Hepatocyte (in vitro differentiated cells): ENCODE measurements around the gene AGFG1.

Experiments
- CTCF ChIP-seq: fragments of 200-600 bp; sonication (generic); IDR thresholded peaks from 2 replicates; pipeline ENCODE4 v1.5.1; 2016; ENCODE audit warnings: antibody characterized with exemption, mild to moderate bottlenecking; ENCODE audit not compliant: poor library complexity
- EZH2phosphoT487 ChIP-seq: fragments of 200-600 bp; sonication (generic); IDR thresholded peaks from one replicate; pipeline ENCODE4 v1.6.1; 2018; ENCODE audit warnings: antibody characterized with exemption, mild to moderate bottlenecking, low read depth, moderate library complexity; ENCODE audit not compliant: unreplicated experiment, severe bottlenecking

DNA sequence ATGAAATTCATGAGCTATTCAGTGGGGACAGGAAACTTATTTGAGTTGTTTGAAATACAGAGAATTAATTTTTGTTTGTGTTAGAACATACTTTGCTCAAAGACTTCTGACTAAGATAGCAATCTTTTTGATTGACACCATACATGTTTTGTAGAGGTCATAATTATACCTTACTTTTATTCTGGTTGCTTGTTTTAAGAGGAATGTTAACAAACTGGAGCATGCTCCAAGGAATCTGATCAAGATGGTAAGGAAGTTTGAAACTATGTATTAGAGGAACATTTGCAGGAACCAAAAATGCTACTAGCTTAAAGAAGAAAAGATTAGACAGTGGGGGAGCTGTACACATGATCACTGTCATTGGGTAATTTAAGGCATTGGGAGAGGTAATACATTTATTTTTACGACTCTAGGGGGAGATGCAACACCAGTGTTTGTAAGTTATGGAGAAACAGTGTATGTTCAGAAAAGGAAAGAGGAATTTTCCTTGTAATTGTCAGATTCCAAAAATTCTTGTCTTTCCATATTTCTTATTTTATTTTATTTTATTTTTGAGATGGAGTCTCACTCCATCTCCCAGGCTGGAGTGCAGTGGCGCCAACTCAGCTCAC lies 8.0 kb downstream of the AGFG1 start:
- TF ChIP-seq CTCF, result peak; percentile 46
- TF ChIP-seq EZH2phosphoT487, result no peak
